Chondrocyte (in vitro differentiated cells): ENCODE data around the gene HOXB13. TPM values are rescaled to one million over a fixed set of nuclear protein-coding genes. Genes with fewer than 3 reads are reported as not detected.

Source experiments
- DNase-seq: peaks from one replicate; pipeline ENCODE4 v3.0.0; 2021; ENCODE audit warnings: mixed read lengths, low spot score
- H3K27ac Mint-ChIP-seq: one replicate; pipeline ENCODE4 v1.8.0; 2021; ENCODE audit warnings: mild to moderate bottlenecking, moderate library complexity, mixed read lengths; ENCODE audit not compliant: unreplicated experiment
- H3K27me3 Mint-ChIP-seq: 2 replicates; pipeline ENCODE4 v1.8.0; 2021; ENCODE audit warnings: low read depth, mixed read lengths
- H3K36me3 Mint-ChIP-seq: 2 replicates; pipeline ENCODE4 v1.8.0; 2021; ENCODE audit warnings: low read depth, mixed read lengths
- H3K4me1 Mint-ChIP-seq: 2 replicates; pipeline ENCODE4 v1.8.0; 2021; ENCODE audit warnings: low read depth, mild to moderate bottlenecking, mixed read lengths
- H3K4me3 Mint-ChIP-seq: one replicate; pipeline ENCODE4 v1.8.0; 2021; ENCODE audit warnings: mild to moderate bottlenecking, moderate library complexity, mixed read lengths; ENCODE audit not compliant: unreplicated experiment
- H3K9me3 Mint-ChIP-seq: 2 replicates; pipeline ENCODE4 v1.8.0; 2021; ENCODE audit warnings: low read depth, mixed read lengths
- CTCF ChIP-seq: fragments of 200-600 bp; sonication (generic); IDR thresholded peaks from 2 replicates; pipeline ENCODE4 v1.5.0; 2021; ENCODE audit warnings: antibody characterized with exemption, mild to moderate bottlenecking, moderate library complexity
- total RNA-seq: library from RNA; stranded (reverse); gene quantifications from 3 replicates; pipeline ENCODE4 v1.2.1, GENCODE V29; 2021

The HOXB13 gene
- total RNA-seq, 1 donor from 2014 or later = not detected

- Mint-ChIP-seq H3K4me1 (no peaks in the 10 kb centered on the region), H3K36me3 (no peaks in the 10 kb centered on the region), H3K4me3 (no peak overlapping the region), H3K9me3 (no peaks in the 10 kb centered on the region), H3K27ac (no peak overlapping the region), H3K27me3 (peaks cover 58% of the 10 kb centered on the region)
- TF ChIP-seq CTCF = no peak
- no peak for DNase-seq
Measured at GRCh38 chr17:48767263-48767774, 38.8 kb upstream of the HOXB13 start.

- Mint-ChIP-seq H3K4me3 (no peak overlapping the region), H3K27ac (no peak overlapping the region), H3K4me1 (no peaks in the 10 kb centered on the region), H3K9me3 (no peaks in the 10 kb centered on the region), H3K27me3 (peaks cover 82% of the 10 kb centered on the region), H3K36me3 (no peaks in the 10 kb centered on the region)
- DNase-seq = no peak
- TF ChIP-seq CTCF = no peak
Measured at GRCh38 chr17:48761114-48761513, 32.6 kb upstream of the HOXB13 start.

- no peak overlapping the region for H3K4me3 Mint-ChIP-seq
- H3K27me3 Mint-ChIP-seq = peaks cover 83% of the 10 kb centered on the region
- no peaks in the 10 kb centered on the region for H3K36me3 Mint-ChIP-seq
- no peak overlapping the region for H3K27ac Mint-ChIP-seq
- H3K9me3 Mint-ChIP-seq = no peaks in the 10 kb centered on the region
- TF ChIP-seq CTCF = no peak
- H3K4me1 Mint-ChIP-seq = no peaks in the 10 kb centered on the region
- no peak for DNase-seq
Measured at GRCh38 chr17:48760411-48760810, 31.9 kb upstream of the HOXB13 start.

- Mint-ChIP-seq H3K4me1 (no peaks in the 10 kb centered on the region), H3K27me3 (peaks cover 83% of the 10 kb centered on the region), H3K9me3 (no peaks in the 10 kb centered on the region), H3K27ac (no peak overlapping the region), H3K36me3 (no peaks in the 10 kb centered on the region), H3K4me3 (no peak overlapping the region)
- TF ChIP-seq CTCF = no peak
- DNase-seq = no peak
Measured at GRCh38 chr17:48759288-48759687, 30.7 kb upstream of the HOXB13 start.

- no peak overlapping the region for H3K4me3 Mint-ChIP-seq
- no peak overlapping the region for H3K27ac Mint-ChIP-seq
- DNase-seq = no peak
- H3K4me1 Mint-ChIP-seq = no peaks in the 10 kb centered on the region
- H3K9me3 Mint-ChIP-seq = no peaks in the 10 kb centered on the region
- TF ChIP-seq CTCF = no peak
- H3K27me3 Mint-ChIP-seq = peaks cover 82% of the 10 kb centered on the region
- H3K36me3 Mint-ChIP-seq = no peaks in the 10 kb centered on the region
Measured at GRCh38 chr17:48757524-48757961, 29.0 kb upstream of the HOXB13 start.
